Activated CD4-positive, alpha-beta T cell treated with anti-CD3 and anti-CD28 coated beads, Interleukin-2, amount 10 ng/mL, durations not matched to agents 24 days and 14 days (primary cell): ENCODE data around the gene PLN. TPM values are rescaled to one million over a fixed set of nuclear protein-coding genes. Genes with fewer than 3 reads are reported as not detected.

ENCODE experiments used
- DNase-seq: peaks from one replicate; pipeline ENCODE4 v3.0.0; 2022
- H3K27ac Mint-ChIP-seq: one replicate; pipeline ENCODE4 v1.8.0; 2022; ENCODE audit warnings: mild to moderate bottlenecking, mixed read lengths
- H3K27me3 Mint-ChIP-seq: one replicate; pipeline ENCODE4 v1.8.0; 2022; ENCODE audit warnings: mixed read lengths
- H3K36me3 Mint-ChIP-seq: one replicate; pipeline ENCODE4 v1.8.0; 2022; ENCODE audit warnings: low read depth, mild to moderate bottlenecking, mixed read lengths
- H3K4me1 Mint-ChIP-seq: one replicate; pipeline ENCODE4 v1.8.0; 2021; ENCODE audit warnings: mixed read lengths
- H3K4me3 Mint-ChIP-seq: one replicate; pipeline ENCODE4 v1.8.0; 2022; ENCODE audit warnings: mild to moderate bottlenecking, moderate library complexity, mixed read lengths
- H3K9me3 Mint-ChIP-seq: one replicate; pipeline ENCODE4 v1.8.0; 2021; ENCODE audit warnings: mixed read lengths
- intact Hi-C: fragments of 100-400 bp; cut with micrococcal nuclease; formaldehyde crosslinking; loops from one replicate; pipeline ENCODE4 v1.15.1; 2023
- total RNA-seq: library from RNA; stranded (reverse); gene quantifications from 2 replicates; pipeline ENCODE4 v1.2.3, GENCODE V29; 2022

PLN gene
- total RNA-seq, 1 donor from 2014 or later, result not detected

- Mint-ChIP-seq H3K4me3 (no peak overlapping the region), H3K36me3 (peaks cover 8% of the 10 kb centered on the region), H3K9me3 (no peaks in the 10 kb centered on the region), H3K27ac (no peak overlapping the region), H3K27me3 (no peaks in the 10 kb centered on the region), H3K4me1 (peaks cover 8% of the 10 kb centered on the region)
- intact Hi-C loops, result no loop called here
- DNase-seq, result no peak
Observed at GRCh38 chr6:118548613-118549012, 517 bp downstream of the PLN start.

GRCh38 chr6:118551063-118552053 is 3.3 kb downstream of the PLN start:
- Mint-ChIP-seq H3K27ac (peak overlapping the region; percentile 15), H3K4me1 (peaks cover 5% of the 10 kb centered on the region), H3K36me3 (peaks cover 12% of the 10 kb centered on the region), H3K4me3 (no peak overlapping the region), H3K27me3 (no peaks in the 10 kb centered on the region), H3K9me3 (no peaks in the 10 kb centered on the region)
- peak; percentile 72 for DNase-seq
- intact Hi-C loops, result loop anchor here (1.0 to 10.0 kb wide), 2 partner anchors 267 to 563 kb away; no protein-coding TSS in a partner anchor

DNA sequence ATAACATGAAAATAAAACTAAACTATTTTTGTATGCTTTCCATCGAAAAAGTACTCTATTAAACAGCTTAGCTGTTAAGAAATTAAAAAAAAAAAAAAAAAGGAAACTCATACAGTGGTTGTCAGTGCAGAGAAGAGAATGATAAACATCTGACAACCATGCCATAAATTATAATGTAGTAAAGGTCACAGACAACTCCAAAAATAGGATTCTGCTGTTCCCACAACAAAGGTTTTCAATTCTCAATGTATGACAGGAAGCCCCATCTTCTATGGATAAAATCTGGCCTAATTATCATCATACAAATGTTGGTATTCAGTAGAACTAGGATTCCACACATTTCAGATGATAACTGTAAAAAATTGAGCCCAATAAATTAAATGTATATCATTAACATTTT is 5.0 kb downstream of the PLN start:
- peaks cover 11% of the 10 kb centered on the region for H3K4me1 Mint-ChIP-seq
- no peaks in the 10 kb centered on the region for H3K9me3 Mint-ChIP-seq
- no peak overlapping the region for H3K27ac Mint-ChIP-seq
- intact Hi-C loops, result loop anchor here (10.0 kb wide), 1 partner anchor 562 kb away; no protein-coding TSS in a partner anchor
- peaks cover 16% of the 10 kb centered on the region for H3K36me3 Mint-ChIP-seq
- H3K4me3 Mint-ChIP-seq, result no peak overlapping the region
- H3K27me3 Mint-ChIP-seq, result no peaks in the 10 kb centered on the region
- DNase-seq, result no peak

DNA sequence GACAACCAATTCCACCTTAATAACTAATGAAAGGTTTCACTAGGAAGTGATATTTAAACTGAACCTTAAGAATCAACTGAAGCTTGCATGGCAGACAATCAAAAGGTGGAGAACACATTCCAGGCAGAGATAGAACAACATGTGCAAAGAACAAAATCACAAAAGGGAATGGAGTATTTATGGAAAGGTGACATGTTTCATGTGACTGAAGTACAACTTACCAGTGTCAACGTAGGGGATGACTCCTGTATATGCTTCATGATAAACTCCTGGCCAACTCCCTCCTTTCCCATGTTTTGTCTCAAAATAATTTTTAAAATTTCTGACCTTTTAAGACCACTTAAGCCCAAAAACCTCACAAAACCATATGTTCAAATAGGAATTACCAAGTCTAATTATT is 6.6 kb downstream of the PLN start:
- Mint-ChIP-seq H3K4me3 (no peak overlapping the region), H3K27ac (no peak overlapping the region), H3K36me3 (peaks cover 23% of the 10 kb centered on the region), H3K27me3 (no peaks in the 10 kb centered on the region), H3K9me3 (no peaks in the 10 kb centered on the region), H3K4me1 (peaks cover 24% of the 10 kb centered on the region)
- no peak for DNase-seq
- intact Hi-C loops, result loop anchor here (10.0 kb wide), 1 partner anchor 560 kb away; no protein-coding TSS in a partner anchor

DNA sequence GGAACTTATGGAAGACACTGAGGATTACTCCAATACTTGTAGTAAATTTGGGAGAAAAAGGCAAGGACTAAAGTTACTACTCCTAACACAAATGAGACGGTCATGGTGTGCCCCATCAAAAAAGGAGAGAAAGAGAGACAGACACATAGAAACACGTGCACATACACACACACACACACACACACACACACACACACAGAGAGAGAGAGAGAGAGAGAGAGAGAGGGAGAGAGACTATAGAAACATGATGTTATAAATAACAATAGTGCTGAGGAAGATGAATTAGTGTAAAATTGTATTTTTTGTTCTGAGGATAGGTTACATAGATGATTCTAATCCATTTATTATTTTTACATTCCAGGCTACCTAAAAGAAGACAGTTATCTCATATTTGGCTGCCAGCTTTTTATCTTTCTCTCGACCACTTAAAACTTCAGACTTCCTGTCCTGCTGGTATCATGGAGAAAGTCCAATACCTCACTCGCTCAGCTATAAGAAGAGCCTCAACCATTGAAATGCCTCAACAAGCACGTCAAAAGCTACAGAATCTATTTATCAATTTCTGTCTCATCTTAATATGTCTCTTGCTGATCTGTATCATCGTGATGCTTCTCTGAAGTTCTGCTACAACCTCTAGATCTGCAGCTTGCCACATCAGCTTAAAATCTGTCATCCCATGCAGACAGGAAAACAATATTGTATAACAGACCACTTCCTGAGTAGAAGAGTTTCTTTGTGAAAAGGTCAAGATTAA is 10.5 kb downstream of the PLN start:
- Mint-ChIP-seq H3K4me3 (peak overlapping the region; percentile 81), H3K27ac (peak overlapping the region; percentile 96), H3K36me3 (peaks cover 26% of the 10 kb centered on the region), H3K27me3 (no peaks in the 10 kb centered on the region), H3K4me1 (peaks cover 26% of the 10 kb centered on the region), H3K9me3 (no peaks in the 10 kb centered on the region)
- peak; percentile 78 for DNase-seq
- intact Hi-C loops, result loop anchor here (10.0 kb wide), 1 partner anchor 556 kb away; no protein-coding TSS in a partner anchor

- Mint-ChIP-seq H3K4me1 (peaks cover 26% of the 10 kb centered on the region), H3K4me3 (no peak overlapping the region), H3K36me3 (peaks cover 29% of the 10 kb centered on the region), H3K9me3 (no peaks in the 10 kb centered on the region), H3K27me3 (no peaks in the 10 kb centered on the region), H3K27ac (no peak overlapping the region)
- intact Hi-C loops, result loop anchor here (10.0 kb wide), 2 partner anchors 245 to 555 kb away; no protein-coding TSS in a partner anchor
- DNase-seq, result no peak
Observed at GRCh38 chr6:118559659-118560058, 11.6 kb downstream of the PLN start.

DNA sequence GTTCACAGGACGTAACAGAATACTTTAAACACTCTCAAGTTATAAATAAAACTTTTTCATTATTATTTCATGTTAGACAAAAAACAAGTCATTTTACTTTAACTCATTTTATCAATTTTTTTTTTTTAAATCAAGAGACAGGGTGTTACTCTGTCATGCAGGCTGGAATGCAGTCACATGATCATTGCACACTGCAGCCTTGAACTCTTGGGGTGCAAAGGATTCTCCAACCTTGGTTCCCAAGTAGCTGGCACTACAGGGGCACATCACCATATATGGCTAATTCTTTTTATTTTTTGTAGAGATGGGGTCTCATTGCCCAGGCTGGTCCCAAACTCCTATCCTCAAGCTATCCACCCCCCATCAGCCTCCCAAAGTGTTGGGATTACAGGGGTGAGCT is 14.2 kb downstream of the PLN start:
- no peak overlapping the region for H3K27ac Mint-ChIP-seq
- intact Hi-C loops, result loop anchor here (10.0 kb wide), 1 partner anchor 243 kb away; no protein-coding TSS in a partner anchor

GRCh38 chr6:118562959-118563358 is 14.9 kb downstream of the PLN start:
- H3K4me1 Mint-ChIP-seq, result peaks cover 29% of the 10 kb centered on the region
- intact Hi-C loops, result loop anchor here (10.0 kb wide), 1 partner anchor 242 kb away; no protein-coding TSS in a partner anchor
- no peak overlapping the region for H3K27ac Mint-ChIP-seq
- no peak overlapping the region for H3K4me3 Mint-ChIP-seq
- peaks cover 24% of the 10 kb centered on the region for H3K36me3 Mint-ChIP-seq
- no peaks in the 10 kb centered on the region for H3K9me3 Mint-ChIP-seq
- no peaks in the 10 kb centered on the region for H3K27me3 Mint-ChIP-seq
- DNase-seq, result peak; percentile 46

More for the DNA sequence above, 14.2 kb downstream of the PLN start:
- no peaks in the 10 kb centered on the region for H3K27me3 Mint-ChIP-seq
- no peak for DNase-seq
- H3K4me3 Mint-ChIP-seq, result no peak overlapping the region
- peaks cover 33% of the 10 kb centered on the region for H3K4me1 Mint-ChIP-seq
- H3K9me3 Mint-ChIP-seq, result no peaks in the 10 kb centered on the region
- peaks cover 29% of the 10 kb centered on the region for H3K36me3 Mint-ChIP-seq

GRCh38 chr6:118565311-118565960 is 17.3 kb downstream of the PLN start:
- H3K27ac Mint-ChIP-seq, result no peak overlapping the region
- no peaks in the 10 kb centered on the region for H3K27me3 Mint-ChIP-seq
- peaks cover 13% of the 10 kb centered on the region for H3K4me1 Mint-ChIP-seq
- no peak overlapping the region for H3K4me3 Mint-ChIP-seq
- no peaks in the 10 kb centered on the region for H3K9me3 Mint-ChIP-seq
- DNase-seq, result peak; percentile 80
- peaks cover 14% of the 10 kb centered on the region for H3K36me3 Mint-ChIP-seq
- intact Hi-C loops, result loop anchor here (1.0 to 10.0 kb wide), 5 partner anchors 54 to 327 kb away; partner anchors contain the start of gene ASF1A

DNA sequence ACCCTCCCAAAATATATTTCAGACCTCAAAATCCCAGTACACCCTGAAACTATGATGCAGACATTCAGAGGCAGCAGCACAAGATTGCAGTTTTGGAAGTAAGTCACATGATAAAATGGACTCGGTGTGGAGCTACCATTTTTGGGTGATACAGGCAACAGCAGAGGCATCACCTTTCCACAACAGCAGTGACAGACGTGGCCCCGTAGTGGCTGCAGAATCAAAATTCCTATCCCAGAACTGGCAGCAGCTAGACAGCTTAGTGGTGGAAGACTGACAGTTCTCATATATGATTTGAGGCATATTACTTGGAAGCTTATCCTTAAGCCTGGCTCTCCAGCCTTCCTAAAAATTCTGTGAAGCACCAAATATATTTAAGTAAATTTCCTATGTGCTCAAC is 19.9 kb downstream of the PLN start:
- DNase-seq, result peak; percentile 48
- Mint-ChIP-seq H3K27ac (no peak overlapping the region), H3K9me3 (no peaks in the 10 kb centered on the region), H3K4me3 (no peak overlapping the region), H3K27me3 (no peaks in the 10 kb centered on the region), H3K36me3 (peaks cover 17% of the 10 kb centered on the region), H3K4me1 (peaks cover 14% of the 10 kb centered on the region)
- intact Hi-C loops, result loop anchor here (5.0 to 10.0 kb wide), 3 partner anchors 159 to 324 kb away; partner anchors contain the start of gene ASF1A

- no peak overlapping the region for H3K27ac Mint-ChIP-seq
- H3K27me3 Mint-ChIP-seq, result no peaks in the 10 kb centered on the region
- H3K4me3 Mint-ChIP-seq, result no peak overlapping the region
- H3K9me3 Mint-ChIP-seq, result peaks cover 7% of the 10 kb centered on the region
- DNase-seq, result no peak
- intact Hi-C loops, result loop anchor here (5.0 to 10.0 kb wide), 3 partner anchors 158 to 323 kb away; partner anchors contain the start of gene ASF1A
- H3K4me1 Mint-ChIP-seq, result peaks cover 14% of the 10 kb centered on the region
- peaks cover 23% of the 10 kb centered on the region for H3K36me3 Mint-ChIP-seq
Observed at GRCh38 chr6:118569498-118569897, 21.4 kb downstream of the PLN start.

DNA sequence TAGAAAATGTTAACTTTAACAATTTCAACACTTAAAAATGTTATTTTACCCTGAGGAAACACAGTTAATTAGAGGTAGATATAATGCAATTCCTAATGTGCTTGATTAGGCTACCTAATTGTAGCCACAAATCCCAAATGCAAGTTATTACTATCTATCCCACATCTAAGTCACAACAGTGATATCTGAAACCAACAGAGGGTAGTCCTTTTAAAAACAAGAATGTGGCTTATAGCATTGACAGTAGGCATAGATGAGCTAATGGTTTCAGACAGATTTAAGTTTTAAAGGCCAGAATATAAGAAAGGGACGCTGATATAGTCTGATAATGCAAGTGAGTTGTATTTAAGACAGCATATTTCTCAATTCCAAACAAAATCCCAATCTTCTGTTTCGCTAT is 23.0 kb downstream of the PLN start:
- no peaks in the 10 kb centered on the region for H3K27me3 Mint-ChIP-seq
- intact Hi-C loops, result no loop called here
- peaks cover 29% of the 10 kb centered on the region for H3K36me3 Mint-ChIP-seq
- peaks cover 7% of the 10 kb centered on the region for H3K4me1 Mint-ChIP-seq
- DNase-seq, result no peak
- H3K9me3 Mint-ChIP-seq, result peaks cover 17% of the 10 kb centered on the region
- H3K4me3 Mint-ChIP-seq, result no peak overlapping the region
- H3K27ac Mint-ChIP-seq, result no peak overlapping the region
